Neuronal stem cell (in vitro differentiated cells): ENCODE measurements around the gene EVA1A.

Experiments
- DNase-seq: peaks from one replicate; pipeline ENCODE4 v3.0.0-alpha.2; 2013; ENCODE audit warnings: low spot score
- H2AFZ ChIP-seq: one replicate; pipeline ENCODE4 v1.6.1; 2013; ENCODE audit warnings: mild to moderate bottlenecking, low read length, inconsistent platforms
- H2AK5ac ChIP-seq: 2 replicates; pipeline ENCODE4 v1.6.1; 2013; ENCODE audit warnings: low read depth, mild to moderate bottlenecking, inconsistent platforms, low read length, moderate library complexity, mixed read lengths
- H2BK120ac ChIP-seq: 2 replicates; pipeline ENCODE4 v1.6.1; 2013; ENCODE audit warnings: low read depth, mild to moderate bottlenecking, inconsistent platforms, low read length, moderate library complexity, mixed read lengths
- H2BK12ac ChIP-seq: one replicate; pipeline ENCODE4 v1.6.1; 2013; ENCODE audit warnings: low read length, inconsistent platforms
- H2BK15ac ChIP-seq: 2 replicates; pipeline ENCODE4 v1.6.1; 2013; ENCODE audit warnings: mild to moderate bottlenecking, low read length, inconsistent platforms, mixed read lengths
- H2BK5ac ChIP-seq: one replicate; pipeline ENCODE4 v1.6.1; 2013; ENCODE audit warnings: inconsistent platforms, mild to moderate bottlenecking, low read length, moderate library complexity
- H3K14ac ChIP-seq: one replicate; pipeline ENCODE4 v1.6.1; 2013; ENCODE audit warnings: low read length, inconsistent platforms
- H3K18ac ChIP-seq: 2 replicates; pipeline ENCODE4 v1.6.1; 2013; ENCODE audit warnings: low read length, inconsistent platforms
- H3K23ac ChIP-seq: 2 replicates; pipeline ENCODE4 v1.6.1; 2013; ENCODE audit warnings: low read depth, mild to moderate bottlenecking, mixed read lengths, low read length, inconsistent platforms; ENCODE audit not compliant: poor library complexity
- H3K27ac ChIP-seq: replicated peaks from 3 replicates; pipeline ENCODE4 v1.5.1; 2013; ENCODE audit warnings: low read length, inconsistent platforms
- H3K27me3 ChIP-seq, 3 experiments: 2 replicates each; pipeline ENCODE4 v1.6.1; 2013; ENCODE audit warnings: low read length in 3 of 3, mild to moderate bottlenecking in 2 of 3, inconsistent platforms in 1 of 3, low read depth in 1 of 3, mixed read lengths in 1 of 3, moderate library complexity in 1 of 3; ENCODE audit not compliant: control insufficient read depth in 3 of 3, insufficient read depth in 3 of 3
- H3K36me3 ChIP-seq, 2 donors: replicated peaks in 1 of 2; 2 replicates each; pipeline ENCODE4 v1.6.1; 2013; ENCODE audit warnings: low read length in 2 of 2; ENCODE audit not compliant: control insufficient read depth in 2 of 2, insufficient read depth in 2 of 2
- H3K4ac ChIP-seq: 2 replicates; pipeline ENCODE4 v1.6.1; 2013; ENCODE audit warnings: inconsistent platforms, mild to moderate bottlenecking, low read length, moderate library complexity
- H3K4me1 ChIP-seq, 2 donors: 1 replicate in 1 of 2; 2 replicates in 1 of 2; pipeline ENCODE4 v1.6.1; 2013; ENCODE audit warnings: low read length in 2 of 2, low read depth in 1 of 2; ENCODE audit not compliant: control insufficient read depth in 2 of 2, insufficient read depth in 1 of 2
- H3K4me2 ChIP-seq: one replicate; pipeline ENCODE4 v1.6.1; 2013; ENCODE audit warnings: mild to moderate bottlenecking, low read length, inconsistent platforms; ENCODE audit not compliant: insufficient read depth, poor library complexity, severe bottlenecking
- H3K4me3 ChIP-seq, 2 donors: 2 replicates each; pipeline ENCODE4 v1.5.1; 2013; ENCODE audit warnings: low read length in 2 of 2, mild to moderate bottlenecking in 2 of 2, inconsistent platforms in 1 of 2, moderate library complexity in 1 of 2
- H3K79me1 ChIP-seq: one replicate; pipeline ENCODE4 v1.6.1; 2013; ENCODE audit warnings: low read depth, mild to moderate bottlenecking, inconsistent platforms, low read length, moderate library complexity
- H3K9ac ChIP-seq: one replicate; pipeline ENCODE4 v1.6.1; 2013; ENCODE audit warnings: mild to moderate bottlenecking, low read depth, low read length, inconsistent platforms; ENCODE audit not compliant: poor library complexity
- H3K9me3 ChIP-seq, 2 donors: replicated peaks in 1 of 2; 2 replicates each; pipeline versions ENCODE3 to v1.6.1; 2013; ENCODE audit warnings: low read length in 2 of 2, mild to moderate bottlenecking in 2 of 2, inconsistent platforms in 1 of 2, low read depth in 1 of 2, mixed read lengths in 1 of 2, moderate library complexity in 1 of 2; ENCODE audit not compliant: control insufficient read depth in 2 of 2, insufficient read depth in 1 of 2
- H4K8ac ChIP-seq: one replicate; pipeline ENCODE4 v1.6.1; 2013; ENCODE audit warnings: low read depth, mild to moderate bottlenecking, inconsistent platforms, low read length, moderate library complexity
- H4K91ac ChIP-seq: one replicate; pipeline ENCODE4 v1.6.1; 2013; ENCODE audit warnings: low read length, low read depth, mild to moderate bottlenecking, inconsistent platforms; ENCODE audit not compliant: poor library complexity
- WGBS, 2 donors: extraction: QIAGEN DNeasy Blood & Tissue Kit; methylation state at CpG; one replicate each; pipeline ENCODE4 v1.1.7; 2013; ENCODE audit warnings: missing lambda C conversion rate in 2 of 2, mixed read lengths in 1 of 2; ENCODE audit not compliant: insufficient read length in 2 of 2, insufficient replicate concordance in 1 of 2; ENCODE audit errors: extremely low coverage in 2 of 2; 5-methylcytosine and 5-hydroxymethylcytosine counted together

EVA1A gene

GRCh38 chr2:75563591-75563990 lies 2.9 kb upstream of the EVA1A start:
- no CpG with 5 or more reads among the region's 3 CpGs for WGBS, 2 donors
- no peak overlapping the region for H3K4me2 ChIP-seq
- no peaks in the 10 kb centered on the region for H3K36me3 ChIP-seq
- no peak overlapping the region for H3K27ac ChIP-seq
- H3K18ac ChIP-seq, result no peak overlapping the region
- peaks cover 5 to 8% of the 10 kb centered on the region in 2 donors for H3K4me1 ChIP-seq
- H3K4ac ChIP-seq, result no peak overlapping the region
- H2BK15ac ChIP-seq, result no peak overlapping the region
- no peak overlapping the region for H4K8ac ChIP-seq
- H2AK5ac ChIP-seq, result no peak overlapping the region
- DNase-seq, result no peak
- no peaks in the 10 kb centered on the region for H3K79me1 ChIP-seq
- H2AFZ ChIP-seq, result no peak overlapping the region
- H3K14ac ChIP-seq, result no peak overlapping the region
- no peak overlapping the region for H4K91ac ChIP-seq
- H2BK12ac ChIP-seq, result no peak overlapping the region
- no peak overlapping the region for H2BK120ac ChIP-seq
- H3K4me3 ChIP-seq, result no peak overlapping the region
- H3K9ac ChIP-seq, result no peak overlapping the region
- H2BK5ac ChIP-seq, result no peak overlapping the region
- no peak overlapping the region for H3K23ac ChIP-seq
- H3K9me3 ChIP-seq, result no peaks in the 10 kb centered on the region
- peaks cover 0 to 8% (median 0%) of the 10 kb centered on the region in 3 experiments for H3K27me3 ChIP-seq

DNA sequence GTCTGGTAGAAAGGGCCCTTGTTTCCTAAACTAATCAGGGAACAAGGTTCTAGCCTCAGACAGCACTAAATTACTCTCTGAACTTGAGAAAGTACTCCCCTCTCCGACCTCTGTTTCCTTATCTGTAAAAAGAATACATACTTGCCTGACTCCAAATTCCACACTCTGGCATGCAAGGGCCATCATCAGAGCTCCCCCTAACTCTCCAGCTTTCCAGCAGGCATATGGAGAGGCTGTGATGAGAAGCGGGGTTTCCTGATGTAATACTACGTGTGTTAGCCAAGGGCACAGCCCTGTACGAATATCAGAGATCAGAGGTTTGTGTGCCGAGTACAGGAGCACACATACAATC lies 1.8 kb upstream of the EVA1A start:
- H3K4ac ChIP-seq, result no peak overlapping the region
- H2AFZ ChIP-seq, result no peak overlapping the region
- no peaks in the 10 kb centered on the region for H3K36me3 ChIP-seq
- H3K14ac ChIP-seq, result no peak overlapping the region
- H3K18ac ChIP-seq, result no peak overlapping the region
- no peak overlapping the region for H2AK5ac ChIP-seq
- H3K9me3 ChIP-seq, result no peaks in the 10 kb centered on the region
- H3K27ac ChIP-seq, result no peak overlapping the region
- peaks cover 0 to 8% (median 0%) of the 10 kb centered on the region in 3 experiments for H3K27me3 ChIP-seq
- no peak overlapping the region for H2BK120ac ChIP-seq
- no peak overlapping the region for H4K8ac ChIP-seq
- H3K23ac ChIP-seq, result no peak overlapping the region
- DNase-seq, result no peak
- H3K4me2 ChIP-seq, result no peak overlapping the region
- no peak overlapping the region for H2BK12ac ChIP-seq
- no peak overlapping the region for H3K9ac ChIP-seq
- H4K91ac ChIP-seq, result no peak overlapping the region
- no peak overlapping the region for H3K4me3 ChIP-seq
- H2BK5ac ChIP-seq, result no peak overlapping the region
- peaks cover 5 to 8% of the 10 kb centered on the region in 2 donors for H3K4me1 ChIP-seq
- WGBS, 2 donors, result no CpG with 5 or more reads among the region's 5 CpGs
- H2BK15ac ChIP-seq, result no peak overlapping the region
- H3K79me1 ChIP-seq, result no peaks in the 10 kb centered on the region

- Histone ChIP-seq H3K14ac (no peak overlapping the region), H3K9ac (no peak overlapping the region), H4K8ac (no peak overlapping the region), H3K27me3 (peaks cover 0 to 8% (median 0%) of the 10 kb centered on the region in 3 experiments), H3K36me3 (no peaks in the 10 kb centered on the region), H2BK5ac (no peak overlapping the region), H3K9me3 (no peaks in the 10 kb centered on the region), H2BK120ac (no peak overlapping the region), H2AK5ac (no peak overlapping the region), H3K23ac (no peak overlapping the region), H2AFZ (peak overlapping the region; percentile 94), H3K27ac (no peak overlapping the region), H2BK12ac (no peak overlapping the region), H3K4ac (no peak overlapping the region), H3K79me1 (no peaks in the 10 kb centered on the region), H4K91ac (no peak overlapping the region), H2BK15ac (peak overlapping the region; percentile 5), H3K18ac (no peak overlapping the region), H3K4me3 (peak overlapping the region in 1 of 2 donors; percentile 62), H3K4me1 (peaks cover 5 to 8% of the 10 kb centered on the region in 2 donors), H3K4me2 (peak overlapping the region; percentile 82)
- DNase-seq, result no peak
- no CpG with 5 or more reads among the region's 11 CpGs for WGBS, 2 donors
Observed at GRCh38 chr2:75561566-75562512, 1.1 kb upstream of the EVA1A start.

DNA sequence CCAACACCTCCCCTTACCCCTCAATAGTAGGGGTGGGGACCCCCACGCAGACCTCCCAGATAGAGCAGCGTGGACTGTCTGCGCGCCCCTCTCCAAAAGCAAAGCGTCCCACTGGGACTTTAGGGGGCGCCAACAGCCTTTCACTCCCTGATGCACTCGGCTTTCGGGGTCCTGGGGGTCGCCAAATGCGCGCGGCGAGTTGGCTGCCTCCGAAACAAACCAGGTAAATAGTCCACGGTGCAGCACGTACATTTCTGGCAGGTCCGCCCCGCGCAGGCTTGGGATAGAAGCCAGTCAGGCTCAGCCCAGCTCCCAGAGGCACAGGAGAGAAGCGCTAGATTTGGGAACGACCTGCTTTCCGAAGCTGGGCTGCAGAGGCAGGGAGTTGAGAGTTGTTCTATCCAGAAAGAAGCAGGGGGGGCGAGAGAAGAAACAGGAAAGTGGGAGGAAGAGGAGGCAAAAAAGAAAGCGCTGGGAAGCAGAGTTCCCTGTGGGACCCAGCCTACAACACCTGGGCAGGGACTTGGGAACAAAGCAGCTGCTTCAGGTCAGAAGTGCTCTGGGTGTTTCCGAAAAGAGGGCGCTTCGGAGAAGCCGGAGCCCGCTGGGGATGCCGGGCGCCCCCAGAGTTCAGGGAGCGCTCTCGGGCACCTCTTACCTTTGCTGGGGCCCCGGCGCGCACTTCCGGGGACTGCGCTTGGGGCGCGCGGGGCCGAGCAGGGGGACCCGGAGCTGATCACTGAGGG lies 544 bp downstream of the EVA1A start:
- no peak overlapping the region for H3K4ac ChIP-seq
- H3K18ac ChIP-seq, result peak overlapping the region; percentile 85
- peaks cover 5 to 8% of the 10 kb centered on the region in 2 donors for H3K4me1 ChIP-seq
- H3K27me3 ChIP-seq, result peaks cover 0 to 8% (median 0%) of the 10 kb centered on the region in 3 experiments
- no peak overlapping the region for H3K27ac ChIP-seq
- H2AFZ ChIP-seq, result peak overlapping the region; percentile 94
- H2BK5ac ChIP-seq, result no peak overlapping the region
- H2BK120ac ChIP-seq, result no peak overlapping the region
- H3K79me1 ChIP-seq, result no peaks in the 10 kb centered on the region
- peak overlapping the region; percentile 82 for H3K4me2 ChIP-seq
- H4K91ac ChIP-seq, result no peak overlapping the region
- peak overlapping the region; percentile 62 to 91 for H3K4me3 ChIP-seq
- no peak overlapping the region for H3K14ac ChIP-seq
- peak; percentile 41 for DNase-seq
- no peak overlapping the region for H4K8ac ChIP-seq
- H2AK5ac ChIP-seq, result no peak overlapping the region
- H3K9ac ChIP-seq, result peak overlapping the region; percentile 86
- H2BK15ac ChIP-seq, result no peak overlapping the region
- H3K23ac ChIP-seq, result no peak overlapping the region
- WGBS, 2 donors, result no CpG with 5 or more reads among the region's 43 CpGs
- no peaks in the 10 kb centered on the region for H3K9me3 ChIP-seq
- no peak overlapping the region for H2BK12ac ChIP-seq
- H3K36me3 ChIP-seq, result no peaks in the 10 kb centered on the region
